K562 (cell line): ENCODE results near the gene PABPC1L. TPM values are rescaled to one million over a fixed set of nuclear protein-coding genes. Genes with fewer than 3 reads are reported as not detected.

Source experiments
- HMG20A ChIP-seq: fragments of 450-650 bp; formaldehyde crosslinking; conservative IDR thresholded peaks from 2 replicates; pipeline ENCODE4 v1.4.0; 2020; ENCODE audit warnings: mild to moderate bottlenecking, mixed read lengths
- HSF4 ChIP-seq: fragments of 250-450 bp; sonication (Bioruptor Pico); IDR thresholded peaks from 2 replicates; pipeline ENCODE4 v2.1.2; 2022; ENCODE audit warnings: mild to moderate bottlenecking, moderate library complexity, borderline replicate concordance
- KDM5B ChIP-seq: fragments of 200-600 bp; sonication (generic); IDR thresholded peaks from 2 replicates; pipeline ENCODE4 v1.6.1; 2012; ENCODE audit warnings: low read depth, mild to moderate bottlenecking, moderate library complexity, low read length, control low read depth, inconsistent platforms; ENCODE audit not compliant: insufficient replicate concordance
- MAFF ChIP-seq: IDR thresholded peaks from 2 replicates; pipeline ENCODE4 v1.6.1; 2012; ENCODE audit warnings: low read length, improper control_type of control experiment
- MTA1 ChIP-seq: fragments of 450-650 bp; IDR thresholded peaks from 2 replicates; pipeline ENCODE4 v1.6.1; 2017; ENCODE audit warnings: borderline replicate concordance
- NBN ChIP-seq: fragments of 450-650 bp; IDR thresholded peaks from 2 replicates; pipeline ENCODE4 v1.6.1; 2016; ENCODE audit warnings: low read depth, mild to moderate bottlenecking
- NR1H2 ChIP-seq: sonication (generic); formaldehyde crosslinking; IDR thresholded peaks from 2 replicates; pipeline ENCODE4 v1.4.0; 2020; ENCODE audit warnings: mild to moderate bottlenecking, missing genetic modification reagents
- POLR2A ChIP-seq: fragments of 450-650 bp; conservative IDR thresholded peaks from 2 replicates; pipeline ENCODE4 v1.6.1; 2016
- RBBP5 ChIP-seq: fragments of 200-600 bp; sonication (generic); IDR thresholded peaks from 2 replicates; pipeline ENCODE4 v1.6.1; 2012; ENCODE audit warnings: borderline replicate concordance, mild to moderate bottlenecking, low read length, control low read depth, inconsistent platforms; ENCODE audit not compliant: insufficient read depth, poor library complexity, severe bottlenecking
- SAFB ChIP-seq: fragments of 200-400 bp; formaldehyde crosslinking; IDR thresholded peaks from 2 replicates; pipeline ENCODE4 v1.6.1; 2017; ENCODE audit warnings: low read depth, low read length, borderline replicate concordance
- ZNF12 ChIP-seq: sonication (generic); formaldehyde crosslinking; IDR thresholded peaks from 2 replicates; pipeline ENCODE4 v1.4.0; 2020; ENCODE audit warnings: mild to moderate bottlenecking, missing genetic modification reagents
- ZNF140 ChIP-seq: fragments of 250-450 bp; sonication (Bioruptor Pico); IDR thresholded peaks from 2 replicates; pipeline ENCODE4 v1.8.0; 2021; ENCODE audit warnings: moderate library complexity, mild to moderate bottlenecking, inconsistent platforms
- polyA plus RNA-seq, 8 experiments: library from polyadenylated mRNA; depleted of rRNA in 4 of 8; stranded (reverse) in 5 of 8; unstranded in 3 of 8; fragments of >200 nt; fragmentation: Nextera tagmentation in 2 of 8; fragmentation: Illumina TruSeq in 1 of 8; extraction: Ambion mirVana in 2 of 8; extraction: Trizol in 1 of 8; gene quantifications; 2 replicates each; pipeline versions ENCODE4 v1.2.1 to v1.2.3, GENCODE V29; 2011 to 2014; ENCODE audit warnings: inconsistent platforms in 1 of 8, missing spikeins in 1 of 8
- total RNA-seq, 7 experiments: library from RNA; depleted of rRNA in 6 of 7; stranded (reverse); fragments of >200 nt in 6 of 7; fragmentation: Illumina TruSeq in 2 of 7; extraction: Trizol in 2 of 7; gene quantifications; 2 replicates each; pipeline versions ENCODE4 v1.2.1 to v1.2.3, GENCODE V29; 2011 to 2021; ENCODE audit warnings: low replicate concordance in 1 of 7
- TF ChIP-seq, protein P1 (sequence below): sonication (generic); formaldehyde crosslinking; IDR thresholded peaks from 2 replicates; pipeline ENCODE4 v1.4.0; 2020; ENCODE audit warnings: mild to moderate bottlenecking, missing genetic modification reagents
- TF ChIP-seq, protein P2 (sequence below): fragments of 250-450 bp; sonication (Bioruptor Pico); IDR thresholded peaks from 2 replicates; pipeline ENCODE4 v1.5.0; 2021; ENCODE audit warnings: mild to moderate bottlenecking, borderline replicate concordance
- TF ChIP-seq, protein P3 (sequence below): IDR thresholded peaks from 2 replicates; pipeline ENCODE4 v1.6.1; 2011; ENCODE audit warnings: borderline replicate concordance, low read depth, mild to moderate bottlenecking, moderate library complexity, low read length; ENCODE audit not compliant: insufficient read depth, poor library complexity, severe bottlenecking
- TF ChIP-seq, protein P4 (sequence below): fragments of 450-650 bp; IDR thresholded peaks from 2 replicates; pipeline ENCODE4 v1.6.1; 2017; ENCODE audit warnings: antibody characterized with exemption, mild to moderate bottlenecking

PABPC1L gene
- total and polyA plus RNA-seq, 9 of the 15 experiments (the other 6 are each of a cell fraction or from before 2014, with no cell fraction given) = 6.0 to 90.3 (median 15.8) TPM

DNA sequence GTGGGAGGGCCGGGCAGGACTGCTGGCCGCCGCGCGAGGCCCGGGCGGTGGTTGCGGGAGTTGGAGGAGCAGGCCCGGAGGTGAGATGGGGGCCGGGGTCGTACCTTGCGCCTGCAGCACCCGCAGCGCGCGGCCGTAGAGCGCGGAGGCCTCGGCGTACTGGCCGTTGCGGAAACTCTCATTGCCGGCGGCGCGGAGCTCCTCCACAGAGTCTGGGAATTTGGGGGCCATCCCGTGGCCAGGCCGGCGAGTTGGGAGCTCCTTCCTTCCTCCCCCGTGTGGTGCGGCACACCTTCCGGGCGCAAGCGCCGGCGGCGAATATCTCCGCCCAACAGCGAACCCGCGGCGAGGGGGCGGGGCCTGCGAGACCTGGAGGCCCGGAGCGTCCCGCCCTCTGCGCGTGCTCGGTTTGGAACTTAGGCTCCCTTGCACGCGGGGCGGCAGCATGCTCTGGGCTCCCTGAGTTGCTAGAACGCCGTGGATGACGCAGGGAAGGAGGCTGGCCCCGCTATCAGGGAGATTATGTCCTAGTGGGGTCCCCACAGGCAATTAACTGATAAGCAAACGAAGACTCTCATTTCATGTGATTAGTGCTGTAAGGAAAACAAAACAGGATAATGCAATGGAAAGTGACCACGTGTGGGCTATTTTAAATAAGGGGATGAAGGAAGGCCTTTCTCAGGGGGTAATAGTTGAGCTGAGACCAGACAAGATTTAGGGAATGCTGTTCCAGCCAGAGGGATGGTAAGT is 50.4 kb downstream of the PABPC1L start, which contains the start of gene TOMM34 (continued):
- TF ChIP-seq, protein P1, sequence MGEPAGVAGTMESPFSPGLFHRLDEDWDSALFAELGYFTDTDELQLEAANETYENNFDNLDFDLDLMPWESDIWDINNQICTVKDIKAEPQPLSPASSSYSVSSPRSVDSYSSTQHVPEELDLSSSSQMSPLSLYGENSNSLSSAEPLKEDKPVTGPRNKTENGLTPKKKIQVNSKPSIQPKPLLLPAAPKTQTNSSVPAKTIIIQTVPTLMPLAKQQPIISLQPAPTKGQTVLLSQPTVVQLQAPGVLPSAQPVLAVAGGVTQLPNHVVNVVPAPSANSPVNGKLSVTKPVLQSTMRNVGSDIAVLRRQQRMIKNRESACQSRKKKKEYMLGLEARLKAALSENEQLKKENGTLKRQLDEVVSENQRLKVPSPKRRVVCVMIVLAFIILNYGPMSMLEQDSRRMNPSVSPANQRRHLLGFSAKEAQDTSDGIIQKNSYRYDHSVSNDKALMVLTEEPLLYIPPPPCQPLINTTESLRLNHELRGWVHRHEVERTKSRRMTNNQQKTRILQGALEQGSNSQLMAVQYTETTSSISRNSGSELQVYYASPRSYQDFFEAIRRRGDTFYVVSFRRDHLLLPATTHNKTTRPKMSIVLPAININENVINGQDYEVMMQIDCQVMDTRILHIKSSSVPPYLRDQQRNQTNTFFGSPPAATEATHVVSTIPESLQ (CRISPR knock-in tag) = 0 out of 2 replicates have a peak, but pooled peaks have one; percentile 64
- TF ChIP-seq NBN = no peak
- peak; percentile 90 for TF ChIP-seq POLR2A
- peak; percentile 88 for TF ChIP-seq RBBP5
- no peak for TF ChIP-seq HMG20A (CRISPR knock-in tag)
- no peak; the same call in 1 of the 2 replicates for TF ChIP-seq SAFB
- TF ChIP-seq NR1H2 (CRISPR knock-in tag) = no peak
- TF ChIP-seq ZNF12 (CRISPR knock-in tag) = no peak
- no peak for TF ChIP-seq ZNF140 (CRISPR knock-in tag)
- TF ChIP-seq MAFF = no peak
- no peak for TF ChIP-seq MTA1
- TF ChIP-seq, protein P2, sequence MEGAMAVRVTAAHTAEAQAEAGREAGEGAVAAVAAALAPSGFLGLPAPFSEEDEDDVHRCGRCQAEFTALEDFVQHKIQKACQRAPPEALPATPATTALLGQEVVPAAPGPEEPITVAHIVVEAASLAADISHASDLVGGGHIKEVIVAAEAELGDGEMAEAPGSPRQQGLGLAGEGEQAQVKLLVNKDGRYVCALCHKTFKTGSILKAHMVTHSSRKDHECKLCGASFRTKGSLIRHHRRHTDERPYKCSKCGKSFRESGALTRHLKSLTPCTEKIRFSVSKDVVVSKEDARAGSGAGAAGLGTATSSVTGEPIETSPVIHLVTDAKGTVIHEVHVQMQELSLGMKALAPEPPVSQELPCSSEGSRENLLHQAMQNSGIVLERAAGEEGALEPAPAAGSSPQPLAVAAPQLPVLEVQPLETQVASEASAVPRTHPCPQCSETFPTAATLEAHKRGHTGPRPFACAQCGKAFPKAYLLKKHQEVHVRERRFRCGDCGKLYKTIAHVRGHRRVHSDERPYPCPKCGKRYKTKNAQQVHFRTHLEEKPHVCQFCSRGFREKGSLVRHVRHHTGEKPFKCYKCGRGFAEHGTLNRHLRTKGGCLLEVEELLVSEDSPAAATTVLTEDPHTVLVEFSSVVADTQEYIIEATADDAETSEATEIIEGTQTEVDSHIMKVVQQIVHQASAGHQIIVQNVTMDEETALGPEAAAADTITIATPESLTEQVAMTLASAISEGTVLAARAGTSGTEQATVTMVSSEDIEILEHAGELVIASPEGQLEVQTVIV (CRISPR knock-in tag) = no peak
- TF ChIP-seq, protein P3, sequence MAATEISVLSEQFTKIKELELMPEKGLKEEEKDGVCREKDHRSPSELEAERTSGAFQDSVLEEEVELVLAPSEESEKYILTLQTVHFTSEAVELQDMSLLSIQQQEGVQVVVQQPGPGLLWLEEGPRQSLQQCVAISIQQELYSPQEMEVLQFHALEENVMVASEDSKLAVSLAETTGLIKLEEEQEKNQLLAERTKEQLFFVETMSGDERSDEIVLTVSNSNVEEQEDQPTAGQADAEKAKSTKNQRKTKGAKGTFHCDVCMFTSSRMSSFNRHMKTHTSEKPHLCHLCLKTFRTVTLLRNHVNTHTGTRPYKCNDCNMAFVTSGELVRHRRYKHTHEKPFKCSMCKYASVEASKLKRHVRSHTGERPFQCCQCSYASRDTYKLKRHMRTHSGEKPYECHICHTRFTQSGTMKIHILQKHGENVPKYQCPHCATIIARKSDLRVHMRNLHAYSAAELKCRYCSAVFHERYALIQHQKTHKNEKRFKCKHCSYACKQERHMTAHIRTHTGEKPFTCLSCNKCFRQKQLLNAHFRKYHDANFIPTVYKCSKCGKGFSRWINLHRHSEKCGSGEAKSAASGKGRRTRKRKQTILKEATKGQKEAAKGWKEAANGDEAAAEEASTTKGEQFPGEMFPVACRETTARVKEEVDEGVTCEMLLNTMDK = no peak
- TF ChIP-seq KDM5B = peak; percentile 82
- TF ChIP-seq HSF4 (CRISPR knock-in tag) = no peak
- TF ChIP-seq, protein P4, sequence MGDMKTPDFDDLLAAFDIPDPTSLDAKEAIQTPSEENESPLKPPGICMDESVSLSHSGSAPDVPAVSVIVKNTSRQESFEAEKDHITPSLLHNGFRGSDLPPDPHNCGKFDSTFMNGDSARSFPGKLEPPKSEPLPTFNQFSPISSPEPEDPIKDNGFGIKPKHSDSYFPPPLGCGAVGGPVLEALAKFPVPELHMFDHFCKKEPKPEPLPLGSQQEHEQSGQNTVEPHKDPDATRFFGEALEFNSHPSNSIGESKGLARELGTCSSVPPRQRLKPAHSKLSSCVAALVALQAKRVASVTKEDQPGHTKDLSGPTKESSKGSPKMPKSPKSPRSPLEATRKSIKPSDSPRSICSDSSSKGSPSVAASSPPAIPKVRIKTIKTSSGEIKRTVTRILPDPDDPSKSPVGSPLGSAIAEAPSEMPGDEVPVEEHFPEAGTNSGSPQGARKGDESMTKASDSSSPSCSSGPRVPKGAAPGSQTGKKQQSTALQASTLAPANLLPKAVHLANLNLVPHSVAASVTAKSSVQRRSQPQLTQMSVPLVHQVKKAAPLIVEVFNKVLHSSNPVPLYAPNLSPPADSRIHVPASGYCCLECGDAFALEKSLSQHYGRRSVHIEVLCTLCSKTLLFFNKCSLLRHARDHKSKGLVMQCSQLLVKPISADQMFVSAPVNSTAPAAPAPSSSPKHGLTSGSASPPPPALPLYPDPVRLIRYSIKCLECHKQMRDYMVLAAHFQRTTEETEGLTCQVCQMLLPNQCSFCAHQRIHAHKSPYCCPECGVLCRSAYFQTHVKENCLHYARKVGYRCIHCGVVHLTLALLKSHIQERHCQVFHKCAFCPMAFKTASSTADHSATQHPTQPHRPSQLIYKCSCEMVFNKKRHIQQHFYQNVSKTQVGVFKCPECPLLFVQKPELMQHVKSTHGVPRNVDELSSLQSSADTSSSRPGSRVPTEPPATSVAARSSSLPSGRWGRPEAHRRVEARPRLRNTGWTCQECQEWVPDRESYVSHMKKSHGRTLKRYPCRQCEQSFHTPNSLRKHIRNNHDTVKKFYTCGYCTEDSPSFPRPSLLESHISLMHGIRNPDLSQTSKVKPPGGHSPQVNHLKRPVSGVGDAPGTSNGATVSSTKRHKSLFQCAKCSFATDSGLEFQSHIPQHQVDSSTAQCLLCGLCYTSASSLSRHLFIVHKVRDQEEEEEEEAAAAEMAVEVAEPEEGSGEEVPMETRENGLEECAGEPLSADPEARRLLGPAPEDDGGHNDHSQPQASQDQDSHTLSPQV = peak; percentile 85
